Measurements from ENCODE around the gene CLDN12. TPM values are rescaled to one million over a fixed set of nuclear protein-coding genes. Genes with fewer than 3 reads are reported as not detected.

Gene CLDN12
- total RNA-seq, 1 donor from 2014 or later, result 41.0 TPM

- Mint-ChIP-seq H3K27ac (ENCODE audit: unreplicated experiment) (no peak overlapping the region), H3K27me3 (ENCODE audit: low read depth) (no peaks in the 10 kb centered on the region), H3K36me3 (ENCODE audit: low read depth) (peaks cover 7% of the 10 kb centered on the region), H3K4me3 (no peak overlapping the region), H3K9me3 (peaks cover 3% of the 10 kb centered on the region), H3K4me1 (no peaks in the 10 kb centered on the region)
- no peak for TF ChIP-seq CTCF (conservative IDR thresholded peaks at IDR 0.05)
- no peak for DNase-seq (ENCODE audit: low read depth, low spot score)
Observed at GRCh38 chr7:90390926-90391325, 12.3 kb upstream of the CLDN12 start.

GRCh38 chr7:90391488-90391887 is 11.8 kb upstream of the CLDN12 start:
- H3K27me3 Mint-ChIP-seq (ENCODE audit: low read depth), result no peaks in the 10 kb centered on the region
- no peaks in the 10 kb centered on the region for H3K4me1 Mint-ChIP-seq
- no peak overlapping the region for H3K27ac Mint-ChIP-seq (ENCODE audit: unreplicated experiment)
- peaks cover 3% of the 10 kb centered on the region for H3K9me3 Mint-ChIP-seq
- H3K4me3 Mint-ChIP-seq, result no peak overlapping the region
- H3K36me3 Mint-ChIP-seq (ENCODE audit: low read depth), result peaks cover 7% of the 10 kb centered on the region
- DNase-seq (ENCODE audit: low read depth, low spot score), result no peak
- no peak for TF ChIP-seq CTCF (conservative IDR thresholded peaks at IDR 0.05)

GRCh38 chr7:90396420-90396819 is 6.8 kb upstream of the CLDN12 start:
- no peaks in the 10 kb centered on the region for H3K4me1 Mint-ChIP-seq

GRCh38 chr7:90401989-90402388 is 1.3 kb upstream of the CLDN12 start:
- H3K4me3 Mint-ChIP-seq, result peak overlapping the region; percentile 40
- peaks cover 3% of the 10 kb centered on the region for H3K36me3 Mint-ChIP-seq (ENCODE audit: low read depth)
- peaks cover 27% of the 10 kb centered on the region for H3K27me3 Mint-ChIP-seq (ENCODE audit: low read depth)

More at GRCh38 chr7:90396420-90396819, 6.8 kb upstream of the CLDN12 start:
- peaks cover 19% of the 10 kb centered on the region for H3K27me3 Mint-ChIP-seq (ENCODE audit: low read depth)
- peaks cover 8% of the 10 kb centered on the region for H3K36me3 Mint-ChIP-seq (ENCODE audit: low read depth)
- no peak for DNase-seq (ENCODE audit: low read depth, low spot score)
- peaks cover 10% of the 10 kb centered on the region for H3K9me3 Mint-ChIP-seq
- TF ChIP-seq CTCF (conservative IDR thresholded peaks at IDR 0.05), result no peak
- H3K27ac Mint-ChIP-seq (ENCODE audit: unreplicated experiment), result no peak overlapping the region
- no peak overlapping the region for H3K4me3 Mint-ChIP-seq

GRCh38 chr7:90402785-90403173 is 482 bp upstream of the CLDN12 start:
- TF ChIP-seq CTCF (conservative IDR thresholded peaks at IDR 0.05), result no peak
- Mint-ChIP-seq H3K9me3 (peaks cover 5% of the 10 kb centered on the region), H3K36me3 (ENCODE audit: low read depth) (peaks cover 3% of the 10 kb centered on the region), H3K4me1 (peaks cover 30% of the 10 kb centered on the region), H3K4me3 (peak overlapping the region; percentile 94), H3K27ac (ENCODE audit: unreplicated experiment) (no peak overlapping the region), H3K27me3 (ENCODE audit: low read depth) (peaks cover 25% of the 10 kb centered on the region)
- no peak for DNase-seq (ENCODE audit: low read depth, low spot score)

More at GRCh38 chr7:90401989-90402388, 1.3 kb upstream of the CLDN12 start:
- TF ChIP-seq CTCF (conservative IDR thresholded peaks at IDR 0.05), result no peak
- no peak overlapping the region for H3K27ac Mint-ChIP-seq (ENCODE audit: unreplicated experiment)
- peaks cover 22% of the 10 kb centered on the region for H3K4me1 Mint-ChIP-seq
- peaks cover 7% of the 10 kb centered on the region for H3K9me3 Mint-ChIP-seq
- no peak for DNase-seq (ENCODE audit: low read depth, low spot score)

- Mint-ChIP-seq H3K4me3 (peak overlapping the region; percentile 94), H3K27ac (ENCODE audit: unreplicated experiment) (no peak overlapping the region), H3K4me1 (peaks cover 32% of the 10 kb centered on the region), H3K27me3 (ENCODE audit: low read depth) (peaks cover 22% of the 10 kb centered on the region), H3K36me3 (ENCODE audit: low read depth) (no peaks in the 10 kb centered on the region), H3K9me3 (no peaks in the 10 kb centered on the region)
- no peak for TF ChIP-seq CTCF (conservative IDR thresholded peaks at IDR 0.05)
- DNase-seq (ENCODE audit: low read depth, low spot score), result no peak
Observed at GRCh38 chr7:90404777-90405176, 1.5 kb downstream of the CLDN12 start.
